Subcutaneous adipose tissue (tissue), 4 donors: Measurements from ENCODE around the gene KRTAP12-3. TPM values are rescaled to one million over a fixed set of nuclear protein-coding genes. Genes with fewer than 3 reads are reported as not detected.

Experiments
- CTCF ChIP-seq: fragments of 450-650 bp; IDR thresholded peaks from one replicate; pipeline ENCODE4 v1.5.1; 2016; ENCODE audit warnings: low read depth, mild to moderate bottlenecking, control low read depth, antibody characterized with exemption, moderate library complexity
- total RNA-seq, 4 donors: library from RNA; depleted of rRNA; stranded (reverse); fragments of >200 nt; gene quantifications; one replicate each; pipeline ENCODE4 v1.1.0, GENCODE V29; 2016

The KRTAP12-3 gene
- total RNA-seq, 4 donors from 2014 or later, result not detected

GRCh38 chr21:44650973-44651675 lies 6.6 kb upstream of the KRTAP12-3 start:
- TF ChIP-seq CTCF, result no peak

- TF ChIP-seq CTCF, result no peak
Observed at GRCh38 chr21:44653123-44653522, 4.6 kb upstream of the KRTAP12-3 start.

GRCh38 chr21:44653656-44654575 lies 3.8 kb upstream of the KRTAP12-3 start:
- no peak for TF ChIP-seq CTCF

GRCh38 chr21:44654576-44655175 lies 3.1 kb upstream of the KRTAP12-3 start, which contains the start of gene KRTAP12-4:
TSS of gene KRTAP12-4 (minus strand) at chr21:44654659. CDS start at chr21:44654614, 45 bp downstream.
- TF ChIP-seq CTCF, result no peak

GRCh38 chr21:44656868-44657267 lies 864 bp upstream of the KRTAP12-3 start:
- TF ChIP-seq CTCF, result no peak

- no peak for TF ChIP-seq CTCF
Observed at GRCh38 chr21:44658541-44658910, 794 bp downstream of the KRTAP12-3 start.

GRCh38 chr21:44658913-44659595 lies 1.3 kb downstream of the KRTAP12-3 start:
- TF ChIP-seq CTCF, result no peak
